Activated T-helper 17 cell treated with anti-CD3 and anti-CD28 coated beads, Interleukin-2, amount 50 U/mL, for 72 hours (primary cell): ENCODE results near the gene ATAD5. TPM values are rescaled to one million over a fixed set of nuclear protein-coding genes. Genes with fewer than 3 reads are reported as not detected.
"Not testable (repeated sequence)": the region's sequence is repeated elsewhere in the genome, so short reads cannot be mapped to it uniquely, and the experiment has no call there.

Experiments
- ATAC-seq: fragments of 150-1000 bp; cut with Tn5 transposase; replicated peaks from 2 replicates; pipeline ENCODE4 v1.10.0; 2021; ENCODE audit warnings: mild to moderate bottlenecking, moderate library complexity
- H3K27ac Mint-ChIP-seq: one replicate; pipeline ENCODE4 v1.8.0; 2022; ENCODE audit warnings: mixed read lengths
- H3K27me3 Mint-ChIP-seq: one replicate; pipeline ENCODE4 v1.8.0; 2022; ENCODE audit warnings: mixed read lengths
- H3K36me3 Mint-ChIP-seq: one replicate; pipeline ENCODE4 v1.8.0; 2022; ENCODE audit warnings: low read depth, mild to moderate bottlenecking, mixed read lengths
- H3K4me1 Mint-ChIP-seq: one replicate; pipeline ENCODE4 v1.8.0; 2022; ENCODE audit warnings: mixed read lengths
- H3K4me3 Mint-ChIP-seq: one replicate; pipeline ENCODE4 v1.8.0; 2022; ENCODE audit warnings: mild to moderate bottlenecking, mixed read lengths
- H3K9me3 Mint-ChIP-seq: one replicate; pipeline ENCODE4 v1.8.0; 2022; ENCODE audit warnings: mixed read lengths
- total RNA-seq, 2 donors: library from RNA; stranded (reverse); gene quantifications; one replicate each; pipeline ENCODE4 v1.2.3, GENCODE V29; 2022

The ATAD5 gene
- total RNA-seq: 10 to 100 TPM; 35.8 to 38.6 TPM

- peaks cover 46% of the 10 kb centered on the region for H3K36me3 Mint-ChIP-seq
- H3K9me3 Mint-ChIP-seq: no peaks in the 10 kb centered on the region
- peak within 1 kb of the TSS; percentile 95 for H3K27ac Mint-ChIP-seq
- peak within 1 kb of the TSS; percentile 93 for H3K4me3 Mint-ChIP-seq
- peak; percentile 96 for ATAC-seq
- H3K27me3 Mint-ChIP-seq: no peaks in the 10 kb centered on the region
- peaks cover 14% of the 10 kb centered on the region for H3K4me1 Mint-ChIP-seq
Measured at GRCh38 chr17:30831663-30832437, at the start of gene ATAD5. Gene ATAD5, plus strand, starts transcription at chr17:30831966. Its CDS starts 382 bp downstream, at chr17:30832348.

- no peaks in the 10 kb centered on the region for H3K27me3 Mint-ChIP-seq
- H3K9me3 Mint-ChIP-seq: no peaks in the 10 kb centered on the region
- no peak overlapping the region for H3K4me3 Mint-ChIP-seq
- H3K36me3 Mint-ChIP-seq: peaks cover 80% of the 10 kb centered on the region
- peak overlapping the region; percentile 41 for H3K27ac Mint-ChIP-seq
- no peak for ATAC-seq
- H3K4me1 Mint-ChIP-seq: peaks cover 8% of the 10 kb centered on the region
Measured at GRCh38 chr17:30782206-30782605, 49.6 kb upstream of the ATAD5 start.

GRCh38 chr17:30788918-30789317, 42.8 kb upstream of the ATAD5 start:
- Mint-ChIP-seq H3K9me3 (no peaks in the 10 kb centered on the region), H3K27ac (peak overlapping the region; percentile 80), H3K27me3 (no peaks in the 10 kb centered on the region), H3K4me3 (peak overlapping the region; percentile 3), H3K4me1 (peaks cover 14% of the 10 kb centered on the region), H3K36me3 (peaks cover 100% of the 10 kb centered on the region)
- no peak for ATAC-seq

- no peaks in the 10 kb centered on the region for H3K9me3 Mint-ChIP-seq
- H3K27ac Mint-ChIP-seq: peak overlapping the region; percentile 80
- H3K27me3 Mint-ChIP-seq: no peaks in the 10 kb centered on the region
- peak; percentile 82 for ATAC-seq
- H3K4me3 Mint-ChIP-seq: peak overlapping the region; percentile 24
- peaks cover 14% of the 10 kb centered on the region for H3K4me1 Mint-ChIP-seq
- H3K36me3 Mint-ChIP-seq: peaks cover 100% of the 10 kb centered on the region
Measured at GRCh38 chr17:30790279-30790678, 41.5 kb upstream of the ATAD5 start.

- Mint-ChIP-seq H3K9me3 (no peaks in the 10 kb centered on the region), H3K27me3 (no peaks in the 10 kb centered on the region), H3K4me3 (no peak overlapping the region), H3K4me1 (peaks cover 25% of the 10 kb centered on the region), H3K36me3 (peaks cover 100% of the 10 kb centered on the region), H3K27ac (peak overlapping the region; percentile 31)
- no peak for ATAC-seq
Measured at GRCh38 chr17:30793282-30793977, 38.3 kb upstream of the ATAD5 start.

GRCh38 chr17:30794372-30794771, 37.4 kb upstream of the ATAD5 start:
- Mint-ChIP-seq H3K27ac (peak overlapping the region; percentile 31), H3K36me3 (peaks cover 93% of the 10 kb centered on the region), H3K27me3 (no peaks in the 10 kb centered on the region), H3K9me3 (no peaks in the 10 kb centered on the region), H3K4me1 (peaks cover 21% of the 10 kb centered on the region), H3K4me3 (no peak overlapping the region)
- no peak for ATAC-seq

GRCh38 chr17:30796016-30796415, 35.8 kb upstream of the ATAD5 start:
- H3K4me3 Mint-ChIP-seq: peak overlapping the region; percentile 49
- H3K27ac Mint-ChIP-seq: peak overlapping the region; percentile 86
- ATAC-seq: peak; percentile 100

GRCh38 chr17:30801671-30802070, 30.1 kb upstream of the ATAD5 start:
- Mint-ChIP-seq H3K4me3 (no peak overlapping the region), H3K36me3 (peaks cover 75% of the 10 kb centered on the region), H3K9me3 (no peaks in the 10 kb centered on the region), H3K27me3 (no peaks in the 10 kb centered on the region), H3K4me1 (peaks cover 13% of the 10 kb centered on the region), H3K27ac (peak overlapping the region; percentile 85)
- no peak for ATAC-seq

More at GRCh38 chr17:30796016-30796415, 35.8 kb upstream of the ATAD5 start:
- Mint-ChIP-seq H3K36me3 (peaks cover 92% of the 10 kb centered on the region), H3K27me3 (no peaks in the 10 kb centered on the region), H3K4me1 (peaks cover 11% of the 10 kb centered on the region), H3K9me3 (no peaks in the 10 kb centered on the region)

GRCh38 chr17:30805944-30806456, 25.8 kb upstream of the ATAD5 start:
- ATAC-seq: no peak
- peak overlapping the region; percentile 71 for H3K27ac Mint-ChIP-seq
- peaks cover 15% of the 10 kb centered on the region for H3K4me1 Mint-ChIP-seq
- H3K9me3 Mint-ChIP-seq: no peaks in the 10 kb centered on the region
- no peaks in the 10 kb centered on the region for H3K27me3 Mint-ChIP-seq
- H3K4me3 Mint-ChIP-seq: peak overlapping the region; percentile 27
- H3K36me3 Mint-ChIP-seq: peaks cover 63% of the 10 kb centered on the region

GRCh38 chr17:30807896-30808295, 23.9 kb upstream of the ATAD5 start:
- H3K4me3 Mint-ChIP-seq: peak overlapping the region; percentile 90
- H3K36me3 Mint-ChIP-seq: peaks cover 47% of the 10 kb centered on the region
- no peak for ATAC-seq
- H3K27ac Mint-ChIP-seq: peak overlapping the region; percentile 92
- H3K4me1 Mint-ChIP-seq: peaks cover 21% of the 10 kb centered on the region
- no peaks in the 10 kb centered on the region for H3K27me3 Mint-ChIP-seq
- no peaks in the 10 kb centered on the region for H3K9me3 Mint-ChIP-seq

GRCh38 chr17:30808785-30809286, 22.9 kb upstream of the ATAD5 start:
- Mint-ChIP-seq H3K4me1 (peaks cover 27% of the 10 kb centered on the region), H3K9me3 (no peaks in the 10 kb centered on the region), H3K27me3 (no peaks in the 10 kb centered on the region), H3K27ac (peak overlapping the region; percentile 92), H3K4me3 (peak overlapping the region; percentile 90), H3K36me3 (peaks cover 38% of the 10 kb centered on the region)
- ATAC-seq: peak; percentile 70

GRCh38 chr17:30809867-30810266, 21.9 kb upstream of the ATAD5 start:
- peaks cover 28% of the 10 kb centered on the region for H3K36me3 Mint-ChIP-seq
- H3K4me1 Mint-ChIP-seq: peaks cover 27% of the 10 kb centered on the region
- no peaks in the 10 kb centered on the region for H3K9me3 Mint-ChIP-seq
- H3K27me3 Mint-ChIP-seq: no peaks in the 10 kb centered on the region
- ATAC-seq: no peak
- peak overlapping the region; percentile 90 for H3K4me3 Mint-ChIP-seq
- H3K27ac Mint-ChIP-seq: peak overlapping the region; percentile 92

- Mint-ChIP-seq H3K36me3 (peaks cover 40% of the 10 kb centered on the region), H3K9me3 (no peaks in the 10 kb centered on the region), H3K4me3 (peak overlapping the region; percentile 64), H3K27ac (peak overlapping the region; percentile 85), H3K27me3 (no peaks in the 10 kb centered on the region), H3K4me1 (peaks cover 19% of the 10 kb centered on the region)
- peak; percentile 84 for ATAC-seq
Measured at GRCh38 chr17:30812218-30813177, 19.3 kb upstream of the ATAD5 start.

- not testable (repeated sequence) for H3K27ac Mint-ChIP-seq
- H3K4me1 Mint-ChIP-seq: peaks cover 19% of the 10 kb centered on the region
Measured at GRCh38 chr17:30814236-30814635, 17.5 kb upstream of the ATAD5 start.

More at GRCh38 chr17:30814236-30814635, 17.5 kb upstream of the ATAD5 start:
- not testable (repeated sequence) for H3K9me3 Mint-ChIP-seq, H3K27me3 Mint-ChIP-seq, H3K4me3 Mint-ChIP-seq, ATAC-seq
- H3K36me3 Mint-ChIP-seq: peaks cover 49% of the 10 kb centered on the region
